Colonic mucosa (tissue), 4 donors: Measurements from ENCODE around the gene GPC5. TPM values are rescaled to one million over a fixed set of nuclear protein-coding genes. Genes with fewer than 3 reads are reported as not detected.

Source experiments
- DNase-seq: peaks from one replicate; pipeline ENCODE4 v3.0.0-alpha.2; 2020
- H3K27ac ChIP-seq: fragments of 200-600 bp; one replicate; pipeline ENCODE4 v1.8.0; 2021
- H3K27me3 ChIP-seq: fragments of 200-600 bp; one replicate; pipeline ENCODE4 v1.8.0; 2021
- H3K36me3 ChIP-seq: fragments of 200-600 bp; one replicate; pipeline ENCODE4 v1.8.0; 2021
- H3K4me1 ChIP-seq: fragments of 200-600 bp; one replicate; pipeline ENCODE4 v1.8.0; 2021; ENCODE audit warnings: mild to moderate bottlenecking
- H3K4me3 ChIP-seq: fragments of 200-600 bp; one replicate; pipeline ENCODE4 v1.8.0; 2021
- H3K9ac ChIP-seq, 2 donors: one replicate each; pipeline ENCODE4 v1.7.0; 2013; ENCODE audit warnings: control low read depth in 2 of 2, low read depth in 2 of 2, low read length in 2 of 2
- H3K9me3 ChIP-seq: fragments of 200-600 bp; one replicate; pipeline ENCODE4 v1.8.0; 2021
- CTCF ChIP-seq: fragments of 200-600 bp; IDR thresholded peaks from one replicate; pipeline ENCODE4 v1.8.0; 2022; ENCODE audit warnings: antibody characterized with exemption, mild to moderate bottlenecking
- intact Hi-C: fragments of 100-400 bp; cut with DNase I; formaldehyde crosslinking; loops from one replicate; pipeline ENCODE4 v1.14.1; 2022
- total RNA-seq, 2 donors: library from RNA; stranded (reverse); fragmentation: NEBNext Ultra II Directional in 1 of 2; extraction: Animal tissue kit (Norgen Biotek cat#: 25700) in 1 of 2; gene quantifications; one replicate each; pipeline ENCODE4 v1.2.1, GENCODE V29; 2021
- donor health status: healthy.
- donor health status: DM: no; HTN: no; CAD: no.
- donor health status: DM: no; HTN: no; CAD: no.

GPC5 gene
- total RNA-seq, 2 donors from 2014 or later: 0.42 TPM; not detected in 1

GRCh38 chr13:91698767-91699166 lies 300.3 kb downstream of the GPC5 start:
- Histone ChIP-seq H3K36me3 (no peaks in the 10 kb centered on the region), H3K27me3 (no peaks in the 10 kb centered on the region), H3K4me1 (no peaks in the 10 kb centered on the region), H3K27ac (no peak overlapping the region), H3K9ac (no peak overlapping the region), H3K4me3 (no peak overlapping the region), H3K9me3 (no peaks in the 10 kb centered on the region)
- intact Hi-C loops: no loop called here
- DNase-seq: no peak
- TF ChIP-seq CTCF: no peak

GRCh38 chr13:91699863-91700262 lies 301.4 kb downstream of the GPC5 start:
- H3K4me1 ChIP-seq: no peaks in the 10 kb centered on the region
- H3K36me3 ChIP-seq: no peaks in the 10 kb centered on the region
- H3K27ac ChIP-seq: no peak overlapping the region
- TF ChIP-seq CTCF: no peak
- H3K9me3 ChIP-seq: no peaks in the 10 kb centered on the region
- no peak overlapping the region for H3K4me3 ChIP-seq
- DNase-seq: no peak
- intact Hi-C loops: no loop called here
- H3K27me3 ChIP-seq: no peaks in the 10 kb centered on the region
- no peak overlapping the region for H3K9ac ChIP-seq

- Histone ChIP-seq H3K4me3 (no peak overlapping the region), H3K27me3 (no peaks in the 10 kb centered on the region), H3K9ac (no peak overlapping the region), H3K4me1 (no peaks in the 10 kb centered on the region), H3K9me3 (no peaks in the 10 kb centered on the region), H3K36me3 (no peaks in the 10 kb centered on the region), H3K27ac (no peak overlapping the region)
- intact Hi-C loops: no loop called here
- no peak for TF ChIP-seq CTCF
- no peak for DNase-seq
These were observed 303.6 kb downstream of the GPC5 start for GRCh38 chr13:91701975-91702374.

- H3K4me1 ChIP-seq: no peaks in the 10 kb centered on the region
- H3K27ac ChIP-seq: no peak overlapping the region
- intact Hi-C loops: no loop called here
- H3K36me3 ChIP-seq: no peaks in the 10 kb centered on the region
- no peak for TF ChIP-seq CTCF
- H3K27me3 ChIP-seq: no peaks in the 10 kb centered on the region
- no peak overlapping the region for H3K9ac ChIP-seq
- DNase-seq: no peak
- no peaks in the 10 kb centered on the region for H3K9me3 ChIP-seq
- H3K4me3 ChIP-seq: no peak overlapping the region
These were observed 304.0 kb downstream of the GPC5 start for GRCh38 chr13:91702411-91702810.

- H3K27ac ChIP-seq: no peak overlapping the region
- H3K4me3 ChIP-seq: no peak overlapping the region
- no peaks in the 10 kb centered on the region for H3K4me1 ChIP-seq
- no peak overlapping the region for H3K9ac ChIP-seq
- no peak for DNase-seq
- intact Hi-C loops: no loop called here
- no peaks in the 10 kb centered on the region for H3K9me3 ChIP-seq
- no peak for TF ChIP-seq CTCF
- H3K36me3 ChIP-seq: no peaks in the 10 kb centered on the region
- no peaks in the 10 kb centered on the region for H3K27me3 ChIP-seq
These were observed 306.0 kb downstream of the GPC5 start for GRCh38 chr13:91704398-91704797.

GRCh38 chr13:91708558-91708957 lies 310.1 kb downstream of the GPC5 start:
- intact Hi-C loops: no loop called here
- Histone ChIP-seq H3K27me3 (no peaks in the 10 kb centered on the region), H3K9me3 (no peaks in the 10 kb centered on the region), H3K36me3 (no peaks in the 10 kb centered on the region), H3K4me3 (no peak overlapping the region), H3K9ac (no peak overlapping the region), H3K27ac (peak overlapping the region; percentile 39), H3K4me1 (no peaks in the 10 kb centered on the region)
- DNase-seq: no peak
- TF ChIP-seq CTCF: no peak
